ENCODE results near the gene B3GLCT.

DNA sequence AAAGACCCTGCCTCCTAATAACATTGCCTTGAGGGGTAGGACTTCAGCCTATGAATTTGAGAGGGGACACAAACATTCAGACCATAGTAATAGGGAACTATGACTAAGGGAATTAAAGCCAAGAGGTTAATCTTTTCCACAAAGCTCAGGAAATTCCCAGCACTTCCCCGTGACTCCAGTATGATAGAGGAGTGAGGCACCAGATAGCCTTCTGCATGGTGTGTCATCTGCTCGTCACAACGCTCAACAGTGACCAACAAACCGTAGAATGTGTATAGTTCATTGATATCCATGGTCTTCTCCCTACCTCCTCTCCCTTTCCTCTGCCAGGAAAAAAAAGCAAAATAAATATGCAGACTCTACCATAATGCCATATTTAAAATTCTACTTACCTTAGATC is 64.4 kb downstream of the B3GLCT start:
- TF ChIP-seq FOSL2 (IDR thresholded peaks at IDR 0.05; ENCODE audit: borderline replicate concordance, low read depth), result no peak
- TF ChIP-seq, protein P1, sequence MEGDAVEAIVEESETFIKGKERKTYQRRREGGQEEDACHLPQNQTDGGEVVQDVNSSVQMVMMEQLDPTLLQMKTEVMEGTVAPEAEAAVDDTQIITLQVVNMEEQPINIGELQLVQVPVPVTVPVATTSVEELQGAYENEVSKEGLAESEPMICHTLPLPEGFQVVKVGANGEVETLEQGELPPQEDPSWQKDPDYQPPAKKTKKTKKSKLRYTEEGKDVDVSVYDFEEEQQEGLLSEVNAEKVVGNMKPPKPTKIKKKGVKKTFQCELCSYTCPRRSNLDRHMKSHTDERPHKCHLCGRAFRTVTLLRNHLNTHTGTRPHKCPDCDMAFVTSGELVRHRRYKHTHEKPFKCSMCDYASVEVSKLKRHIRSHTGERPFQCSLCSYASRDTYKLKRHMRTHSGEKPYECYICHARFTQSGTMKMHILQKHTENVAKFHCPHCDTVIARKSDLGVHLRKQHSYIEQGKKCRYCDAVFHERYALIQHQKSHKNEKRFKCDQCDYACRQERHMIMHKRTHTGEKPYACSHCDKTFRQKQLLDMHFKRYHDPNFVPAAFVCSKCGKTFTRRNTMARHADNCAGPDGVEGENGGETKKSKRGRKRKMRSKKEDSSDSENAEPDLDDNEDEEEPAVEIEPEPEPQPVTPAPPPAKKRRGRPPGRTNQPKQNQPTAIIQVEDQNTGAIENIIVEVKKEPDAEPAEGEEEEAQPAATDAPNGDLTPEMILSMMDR (IDR thresholded peaks at IDR 0.05), result no peak
- no peak for TF ChIP-seq EZH2phosphoT487 (IDR thresholded peaks at IDR 0.05; ENCODE audit: borderline replicate concordance, low read depth)
- no peak for TF ChIP-seq RAD21 (IDR thresholded peaks at IDR 0.05; ENCODE audit: low read length)
- no peak for TF ChIP-seq POLR2AphosphoS5 (IDR thresholded peaks at IDR 0.05; ENCODE audit: low read depth, low read length)
